HepG2 (cell line): ENCODE measurements around the gene THSD4.

Source experiments
- CEBPB ChIP-seq: IDR thresholded peaks from 2 replicates; pipeline ENCODE4 v1.6.1; 2011; ENCODE audit warnings: low read depth, low read length, improper control_type of control experiment, borderline replicate concordance
- NR2C2 ChIP-seq: sonication (generic); formaldehyde crosslinking; IDR thresholded peaks from 2 replicates; pipeline ENCODE4 v1.4.0; 2020; ENCODE audit warnings: missing genetic modification reagents, mild to moderate bottlenecking, moderate library complexity, borderline replicate concordance
- RNF2 ChIP-seq: fragments of 450-650 bp; conservative IDR thresholded peaks from 2 replicates; pipeline ENCODE4 v1.6.1; 2016; ENCODE audit warnings: low read depth
- SRSF1 ChIP-seq: fragments of 200-400 bp; formaldehyde crosslinking; optimal IDR thresholded peaks from 2 replicates; pipeline ENCODE3; 2017; ENCODE audit warnings: mild to moderate bottlenecking, low read depth, low read length, moderate library complexity
- TAF1 ChIP-seq: sonication (generic); formaldehyde crosslinking; IDR thresholded peaks from 2 replicates; pipeline ENCODE4 v1.4.0; 2020; ENCODE audit warnings: missing genetic modification reagents
- ZNF670 ChIP-seq: sonication (generic); formaldehyde crosslinking; IDR thresholded peaks from 2 replicates; pipeline ENCODE4 v1.8.0; 2022; ENCODE audit warnings: mild to moderate bottlenecking, missing genetic modification reagents, borderline replicate concordance

DNA sequence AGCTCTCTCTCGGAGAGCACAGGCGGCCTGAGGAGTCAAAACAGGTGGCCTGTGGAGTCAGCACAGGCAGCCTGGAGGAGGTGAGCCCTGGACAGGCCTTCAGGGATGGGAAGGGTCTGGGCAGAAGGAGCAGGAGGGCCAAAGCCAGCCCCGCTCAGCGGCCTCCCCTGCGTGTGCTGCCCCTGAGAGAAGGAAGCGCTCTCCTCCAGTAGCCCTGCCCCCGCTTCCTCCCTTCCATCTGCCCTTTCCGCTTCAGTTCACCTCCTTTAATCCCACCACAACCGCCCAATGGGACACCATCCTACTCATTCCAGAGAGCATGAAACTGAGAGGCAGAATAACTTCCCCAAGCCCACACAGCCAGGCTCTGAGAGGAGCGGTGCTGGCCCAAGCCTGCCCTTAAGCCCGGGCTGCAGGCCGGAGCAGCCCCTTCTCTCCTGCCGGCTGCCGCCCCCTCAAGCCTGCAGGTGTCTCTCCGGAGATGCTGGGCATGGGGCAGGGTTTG lies 691.9 kb downstream of the THSD4 start:
- TF ChIP-seq ZNF670 (no peak), RNF2 (no peak), TAF1 (CRISPR knock-in tag) (no peak), NR2C2 (no peak), CEBPB (no peak), SRSF1 (no peak)
